GM18907 (cell line): ENCODE measurements around the gene MMP11.

Experiments
- ATAC-seq: cut with Tn5 transposase; IDR thresholded peaks from one replicate; pipeline ENCODE4 v1.9.1; 2021; ENCODE audit warnings: mild to moderate bottlenecking, moderate library complexity; ENCODE audit not compliant: unreplicated experiment

Gene MMP11

GRCh38 chr22:23756891-23757290 is 15.8 kb upstream of the MMP11 start:
- no peak for ATAC-seq

- ATAC-seq = no peak
These were observed 13.1 kb upstream of the MMP11 start for GRCh38 chr22:23759566-23759965.

GRCh38 chr22:23760056-23760455 is 12.6 kb upstream of the MMP11 start:
- no peak for ATAC-seq

- ATAC-seq = no peak
These were observed 9.6 kb upstream of the MMP11 start, which contains the start of gene C22orf15 for GRCh38 chr22:23762842-23763578. Gene C22orf15 (plus strand): TSS chr22:23762990. CDS start chr22:23763307, 317 bp downstream.

GRCh38 chr22:23763579-23763945 is 9.1 kb upstream of the MMP11 start:
- no peak for ATAC-seq

GRCh38 chr22:23763954-23764353 is 8.7 kb upstream of the MMP11 start:
- ATAC-seq = no peak

- no peak for ATAC-seq
These were observed 7.5 kb upstream of the MMP11 start for GRCh38 chr22:23764899-23765881.

- no peak for ATAC-seq
These were observed 5.4 kb upstream of the MMP11 start for GRCh38 chr22:23767303-23767672.

- peak; percentile 45 for ATAC-seq
These were observed 4.7 kb upstream of the MMP11 start, which contains the start of gene CHCHD10 for GRCh38 chr22:23767673-23768548. Gene CHCHD10 (minus strand): TSS chr22:23767972. CDS start chr22:23767874, 98 bp downstream.

- ATAC-seq = no peak
These were observed 3.2 kb upstream of the MMP11 start for GRCh38 chr22:23769321-23769965.

- no peak for ATAC-seq
These were observed 367 bp upstream of the MMP11 start for GRCh38 chr22:23772315-23772648.

GRCh38 chr22:23773483-23774113 is 949 bp downstream of the MMP11 start:
- no peak for ATAC-seq

GRCh38 chr22:23774114-23774921 is 1.7 kb downstream of the MMP11 start:
- no peak for ATAC-seq

- no peak for ATAC-seq
These were observed 2.3 kb downstream of the MMP11 start for GRCh38 chr22:23774922-23775436.

- ATAC-seq = no peak
These were observed 3.2 kb downstream of the MMP11 start for GRCh38 chr22:23775779-23776375.

GRCh38 chr22:23777776-23778576 is 5.3 kb downstream of the MMP11 start:
- no peak for ATAC-seq

- ATAC-seq = no peak
These were observed 5.9 kb downstream of the MMP11 start for GRCh38 chr22:23778577-23778900.

- no peak for ATAC-seq
These were observed 6.4 kb downstream of the MMP11 start for GRCh38 chr22:23779083-23779482.
